HG03439 (cell line): ENCODE results near the gene FGF1.

Experiments used
- ATAC-seq: cut with Tn5 transposase; IDR thresholded peaks from one replicate; pipeline ENCODE4 v1.9.1; 2021; ENCODE audit warnings: mild to moderate bottlenecking, moderate library complexity; ENCODE audit not compliant: unreplicated experiment

FGF1 gene

DNA sequence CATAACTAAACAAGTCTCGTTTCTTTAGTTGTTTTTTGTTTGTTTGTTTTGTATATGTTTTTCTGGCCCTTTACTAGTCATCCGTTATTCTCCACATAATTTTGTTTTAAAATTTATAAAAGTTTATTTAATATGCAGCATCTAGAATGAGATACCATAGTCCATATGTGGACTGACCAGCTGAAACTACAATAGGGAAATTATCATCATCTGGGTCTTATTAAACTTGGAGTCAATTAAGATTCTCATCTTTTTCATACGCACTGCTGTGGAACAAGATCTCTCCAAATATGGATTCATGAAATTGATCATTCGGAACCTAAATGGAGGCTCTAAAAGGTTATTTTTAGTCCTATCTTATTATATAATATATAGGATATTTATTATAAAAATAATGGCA, 99.3 kb downstream of the FGF1 start:
- ATAC-seq: no peak

- ATAC-seq: no peak
These were observed 100.4 kb downstream of the FGF1 start for GRCh38 chr5:142585451-142585850.

- ATAC-seq: no peak
These were observed 101.0 kb downstream of the FGF1 start for GRCh38 chr5:142584891-142585290.

- ATAC-seq: no peak
These were observed 107.6 kb downstream of the FGF1 start for GRCh38 chr5:142578161-142578830.

GRCh38 chr5:142576804-142577203, 109.1 kb downstream of the FGF1 start:
- ATAC-seq: no peak

DNA sequence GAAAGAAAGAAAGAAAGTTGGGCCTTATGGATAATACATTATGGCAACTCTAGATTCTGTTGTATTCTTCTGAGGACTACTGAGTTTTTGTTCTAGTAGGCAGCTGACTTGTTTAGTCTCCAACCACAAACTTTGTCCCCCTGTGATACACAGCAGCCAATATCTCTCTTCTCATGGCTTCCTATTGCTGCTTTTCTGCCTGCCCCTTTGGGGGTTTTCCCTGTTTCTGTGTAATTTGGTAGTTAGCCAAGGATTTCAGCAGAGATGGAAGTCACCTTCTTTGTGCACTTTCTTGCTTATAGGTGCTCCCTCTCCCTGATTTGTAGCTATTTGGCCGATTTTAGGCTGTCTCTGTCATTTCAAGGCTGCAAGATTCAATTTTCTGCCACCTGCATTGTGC, 109.6 kb downstream of the FGF1 start:
- no peak for ATAC-seq

DNA sequence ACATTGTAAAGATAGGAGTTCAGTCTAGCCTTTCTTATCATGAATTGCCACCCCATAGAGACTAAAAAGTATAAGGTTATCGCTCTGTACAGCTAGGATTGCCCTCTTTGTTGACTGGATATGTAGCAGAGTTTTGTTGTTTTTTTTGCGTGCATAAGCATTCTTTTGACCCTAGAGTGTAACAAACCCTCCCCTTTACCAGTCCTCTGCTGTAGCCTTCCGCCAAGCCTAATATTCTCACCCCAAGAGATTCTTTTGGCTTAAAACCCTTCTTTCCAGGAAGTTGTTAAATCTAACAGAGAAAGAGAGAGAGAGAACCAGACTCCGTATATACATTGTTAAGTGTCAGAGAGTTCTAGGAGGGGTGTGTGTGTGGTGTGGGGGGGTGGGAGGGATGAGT, 113.9 kb downstream of the FGF1 start:
- ATAC-seq: no peak

GRCh38 chr5:142571371-142571770, 114.5 kb downstream of the FGF1 start:
- no peak for ATAC-seq

GRCh38 chr5:142569905-142570304, 116.0 kb downstream of the FGF1 start:
- ATAC-seq: no peak

- ATAC-seq: no peak
These were observed 116.9 kb downstream of the FGF1 start for GRCh38 chr5:142568996-142569335.

DNA sequence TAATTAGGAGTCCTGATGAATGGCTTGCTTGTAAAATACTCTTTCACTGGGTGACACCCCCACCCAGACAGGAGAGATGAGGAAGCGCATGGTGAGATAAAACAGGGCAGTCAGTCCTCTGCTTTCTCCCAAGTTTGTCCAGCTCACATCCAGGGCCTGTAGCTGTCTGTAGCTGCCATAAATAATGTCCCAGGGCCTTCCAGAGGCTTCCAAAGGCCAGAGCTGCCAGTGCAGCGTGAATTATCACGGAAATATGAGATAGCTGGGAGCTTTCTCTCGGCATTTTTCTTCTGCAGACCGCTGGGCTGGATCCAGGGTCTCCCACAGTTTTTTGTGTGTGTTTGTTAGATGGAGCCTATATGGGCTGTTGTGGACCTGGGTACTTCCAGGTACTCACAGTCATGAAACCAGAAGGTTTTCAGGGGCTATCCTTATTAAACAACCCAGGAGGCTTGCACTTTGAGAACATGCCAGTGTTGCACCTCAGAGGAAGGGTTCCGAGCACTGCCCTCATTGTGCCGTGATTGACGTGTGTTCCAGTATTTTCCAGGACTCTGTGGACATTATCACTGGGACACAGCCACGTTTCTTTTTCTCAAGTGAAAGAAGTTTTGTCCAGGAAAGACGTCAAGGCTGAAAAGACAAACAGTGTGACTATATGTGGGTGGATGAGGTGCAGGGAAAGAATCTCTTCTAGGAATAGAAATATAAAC, 117.5 kb downstream of the FGF1 start:
- no peak for ATAC-seq

GRCh38 chr5:142561486-142562097, 124.3 kb downstream of the FGF1 start:
- ATAC-seq: no peak

DNA sequence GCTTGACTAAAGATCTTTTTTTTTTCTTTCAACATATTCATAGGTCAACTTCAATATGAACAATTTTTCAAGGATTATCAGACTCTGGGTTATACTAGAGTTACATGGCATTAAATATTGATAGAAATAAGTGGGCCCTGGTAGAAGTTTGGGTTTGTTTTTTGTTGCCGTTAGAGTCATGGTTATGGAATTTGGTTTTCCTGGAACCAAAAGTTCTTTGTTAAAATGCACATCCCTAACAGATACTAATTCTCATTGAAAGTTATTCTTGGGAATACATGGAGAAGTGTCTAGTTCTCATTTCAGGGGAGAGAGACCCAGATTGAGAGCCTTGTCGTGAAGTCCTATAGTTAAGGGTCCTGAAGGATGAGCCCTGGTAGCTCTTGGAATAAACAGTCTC, 124.9 kb downstream of the FGF1 start:
- ATAC-seq: no peak

- ATAC-seq: no peak
These were observed 133.8 kb downstream of the FGF1 start for GRCh38 chr5:142552107-142552506.

DNA sequence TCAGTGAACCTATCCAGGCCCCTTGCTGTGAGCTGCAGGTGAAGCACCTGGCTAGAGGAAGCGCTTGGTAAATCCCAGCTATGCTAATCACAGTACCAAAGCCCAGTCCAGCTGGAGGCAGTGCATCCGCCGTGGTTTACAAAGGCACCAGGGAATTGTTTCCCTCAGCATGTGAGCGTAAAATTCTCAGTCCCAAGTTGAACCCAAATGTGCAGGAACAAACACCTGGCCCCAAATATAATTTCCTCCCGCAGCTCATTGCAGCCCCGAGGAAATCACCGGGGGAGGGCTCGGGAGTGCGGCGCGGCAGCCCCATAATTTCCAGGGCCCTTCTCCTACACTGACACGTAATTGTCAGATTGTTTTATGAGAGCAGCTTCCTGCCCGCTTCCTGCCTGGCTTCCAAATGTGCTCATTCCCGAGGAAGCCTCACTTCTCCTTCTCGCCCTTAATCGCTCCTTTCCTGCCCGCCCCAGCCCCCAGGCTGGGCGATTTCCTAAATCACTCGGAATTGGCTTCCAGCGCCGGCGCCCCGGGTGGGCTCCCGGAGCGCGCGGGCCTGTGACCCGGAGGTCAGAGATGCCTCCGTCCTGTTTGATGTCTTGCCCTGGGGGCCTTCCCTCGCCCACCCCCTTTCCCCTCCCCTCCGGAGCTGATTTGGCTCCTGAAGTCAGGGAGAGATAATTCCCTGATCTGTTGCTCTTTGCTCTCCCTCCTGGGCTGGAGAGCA, 134.4 kb downstream of the FGF1 start:
- ATAC-seq: no peak

GRCh38 chr5:142550471-142550870, 135.4 kb downstream of the FGF1 start:
- no peak for ATAC-seq

GRCh38 chr5:142549834-142550233, 136.1 kb downstream of the FGF1 start:
- ATAC-seq: no peak

DNA sequence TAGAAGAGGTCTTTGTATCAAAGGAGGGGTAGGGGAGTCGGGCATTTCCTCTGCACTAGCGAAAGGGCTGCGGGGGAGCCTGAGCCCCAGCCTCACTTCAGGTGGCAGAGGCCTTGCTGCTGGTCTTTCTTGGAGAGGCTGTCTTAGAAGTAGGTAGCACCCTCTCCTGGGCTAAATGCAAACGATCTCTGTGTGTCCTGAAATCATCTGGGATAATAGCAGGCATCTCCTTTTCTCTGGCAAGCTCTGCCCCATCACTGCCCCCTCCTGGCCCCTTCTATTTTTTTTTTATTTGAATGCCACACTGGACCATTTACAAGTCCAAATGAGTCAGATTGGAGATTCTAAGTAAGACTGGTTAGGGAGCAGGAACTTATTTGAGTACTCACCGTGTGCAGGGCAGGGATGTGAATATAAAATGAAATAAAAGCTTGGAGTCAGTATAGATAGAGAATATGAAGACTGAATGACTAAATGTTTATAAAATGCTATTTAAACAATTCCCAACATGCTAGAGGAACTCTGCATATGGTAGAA, 137.1 kb downstream of the FGF1 start:
- ATAC-seq: no peak

GRCh38 chr5:142547445-142548380, 138.2 kb downstream of the FGF1 start:
- ATAC-seq: no peak

GRCh38 chr5:142545650-142546322, 140.1 kb downstream of the FGF1 start:
- no peak for ATAC-seq
